Keratinocyte (primary cell): ENCODE results near the gene C1R.

Experiments used
- CTCF ChIP-seq, 3 experiments: IDR thresholded peaks in 1 of 3; conservative IDR thresholded peaks in 1 of 3; optimal IDR thresholded peaks in 1 of 3; 2 replicates in 2 of 3; 3 replicates in 1 of 3; pipeline versions ENCODE3 to v1.5.1; 2011; ENCODE audit warnings: low read length in 3 of 3, mild to moderate bottlenecking in 3 of 3, moderate library complexity in 2 of 3, control low read depth in 1 of 3, inconsistent platforms in 1 of 3; ENCODE audit not compliant: insufficient read depth in 2 of 3; ENCODE audit errors: extremely low read depth in 1 of 3
- EZH2 ChIP-seq: IDR thresholded peaks from one replicate; pipeline ENCODE4 v1.6.1; 2012; ENCODE audit warnings: inconsistent platforms, mild to moderate bottlenecking, low read length, moderate library complexity

DNA sequence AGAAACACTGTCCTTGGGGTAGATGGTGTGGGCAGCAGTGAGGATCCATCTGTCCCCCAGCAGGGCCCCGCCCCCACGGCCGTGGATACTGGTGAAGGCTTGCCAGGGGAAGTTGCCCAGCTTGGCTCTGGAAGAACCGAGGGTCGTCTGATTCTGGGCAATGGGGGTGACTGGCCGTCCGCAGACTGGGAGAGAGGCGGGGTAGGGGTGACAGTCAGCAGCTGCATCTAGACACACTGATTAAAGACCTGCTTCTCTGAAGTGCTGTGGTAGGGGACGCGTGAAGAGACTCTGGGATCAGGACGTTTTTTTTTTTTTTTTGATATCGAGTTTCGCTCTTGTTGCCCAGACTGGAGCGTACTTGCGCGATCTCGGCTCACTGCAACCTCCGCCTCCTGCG is 4.7 kb upstream of the C1R start:
- no peak for TF ChIP-seq CTCF (optimal IDR thresholded peaks at IDR 0.05 in 1 of 3, IDR thresholded peaks at IDR 0.05 in 1 of 3, conservative IDR thresholded peaks at IDR 0.05 in 1 of 3; ENCODE audit: extremely low read depth in 1 of 3, insufficient read depth in 2 of 3, low read length in 3 of 3)
- TF ChIP-seq EZH2: no peak
